GM12878 (cell line): Measurements from ENCODE around the gene HIC1.

Source experiments
- CTCF ChIP-seq, 3 experiments: IDR thresholded peaks in 2 of 3; conservative IDR thresholded peaks in 1 of 3; 2 replicates each; pipeline ENCODE4 v1.5.1; 2011; ENCODE audit warnings: low read depth in 3 of 3, low read length in 3 of 3, mild to moderate bottlenecking in 3 of 3, control low read depth in 2 of 3, moderate library complexity in 2 of 3, inconsistent platforms in 1 of 3, mixed read lengths in 1 of 3; ENCODE audit not compliant: control insufficient read depth in 2 of 3, insufficient read depth in 1 of 3; ENCODE audit errors: extremely low read depth in 1 of 3
- ESRRA ChIP-seq: IDR thresholded peaks from 2 replicates; pipeline ENCODE4 v1.6.1; 2012; ENCODE audit warnings: mild to moderate bottlenecking, low read length, improper control_type of control experiment
- ZNF274 ChIP-seq: IDR thresholded peaks from one replicate; pipeline ENCODE4 v1.8.0; 2011; ENCODE audit not compliant: insufficient read length, insufficient read depth

GRCh38 chr17:2077040-2077439, 22.1 kb downstream of the HIC1 start:
- TF ChIP-seq ZNF274, result no peak
- TF ChIP-seq CTCF (IDR thresholded peaks at IDR 0.05 in 2 of 3, conservative IDR thresholded peaks at IDR 0.05 in 1 of 3; ENCODE audit: control insufficient read depth in 2 of 3, extremely low read depth in 1 of 3, insufficient read depth in 1 of 3, low read depth in 3 of 3, low read length in 3 of 3), result no peak
- no peak for TF ChIP-seq ESRRA
